22Rv1 (cell line): Measurements from ENCODE around the gene BTF3.

ENCODE experiments used
- H3K27ac ChIP-seq: fragments of 450-650 bp; 2 replicates; pipeline ENCODE4 v1.5.1; 2017
- ZFX ChIP-seq: fragments of 450-650 bp; IDR thresholded peaks from 2 replicates; pipeline ENCODE4 v1.6.1; 2017; ENCODE audit warnings: antibody characterized with exemption, borderline replicate concordance
- TF ChIP-seq, protein P1 (sequence below): fragments of 450-650 bp; IDR thresholded peaks from 2 replicates; pipeline ENCODE4 v1.5.1; 2017; ENCODE audit warnings: mild to moderate bottlenecking

The BTF3 gene

DNA sequence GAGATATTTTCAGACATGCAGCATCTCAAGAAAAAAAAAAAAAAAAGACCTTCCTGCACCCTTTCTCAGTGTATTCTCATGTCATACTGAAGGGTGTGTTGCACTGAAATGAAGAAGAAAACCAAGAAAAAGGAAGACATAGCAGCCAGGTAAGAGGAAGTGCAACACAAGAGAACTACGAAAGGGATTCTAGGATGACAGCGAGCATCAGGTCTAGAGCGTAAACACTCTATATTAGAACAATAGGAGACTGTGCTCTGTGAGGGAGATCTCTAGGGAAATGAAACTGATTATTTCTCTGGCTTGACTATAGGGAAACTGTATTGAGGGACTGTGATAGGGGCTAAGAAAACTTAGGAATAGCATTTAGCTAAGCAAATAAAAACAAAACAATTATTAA is 30.0 kb downstream of the BTF3 start:
- TF ChIP-seq, protein P1, sequence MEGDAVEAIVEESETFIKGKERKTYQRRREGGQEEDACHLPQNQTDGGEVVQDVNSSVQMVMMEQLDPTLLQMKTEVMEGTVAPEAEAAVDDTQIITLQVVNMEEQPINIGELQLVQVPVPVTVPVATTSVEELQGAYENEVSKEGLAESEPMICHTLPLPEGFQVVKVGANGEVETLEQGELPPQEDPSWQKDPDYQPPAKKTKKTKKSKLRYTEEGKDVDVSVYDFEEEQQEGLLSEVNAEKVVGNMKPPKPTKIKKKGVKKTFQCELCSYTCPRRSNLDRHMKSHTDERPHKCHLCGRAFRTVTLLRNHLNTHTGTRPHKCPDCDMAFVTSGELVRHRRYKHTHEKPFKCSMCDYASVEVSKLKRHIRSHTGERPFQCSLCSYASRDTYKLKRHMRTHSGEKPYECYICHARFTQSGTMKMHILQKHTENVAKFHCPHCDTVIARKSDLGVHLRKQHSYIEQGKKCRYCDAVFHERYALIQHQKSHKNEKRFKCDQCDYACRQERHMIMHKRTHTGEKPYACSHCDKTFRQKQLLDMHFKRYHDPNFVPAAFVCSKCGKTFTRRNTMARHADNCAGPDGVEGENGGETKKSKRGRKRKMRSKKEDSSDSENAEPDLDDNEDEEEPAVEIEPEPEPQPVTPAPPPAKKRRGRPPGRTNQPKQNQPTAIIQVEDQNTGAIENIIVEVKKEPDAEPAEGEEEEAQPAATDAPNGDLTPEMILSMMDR, result no peak
- TF ChIP-seq ZFX, result no peak
- H3K27ac ChIP-seq, result no peak overlapping the region

DNA sequence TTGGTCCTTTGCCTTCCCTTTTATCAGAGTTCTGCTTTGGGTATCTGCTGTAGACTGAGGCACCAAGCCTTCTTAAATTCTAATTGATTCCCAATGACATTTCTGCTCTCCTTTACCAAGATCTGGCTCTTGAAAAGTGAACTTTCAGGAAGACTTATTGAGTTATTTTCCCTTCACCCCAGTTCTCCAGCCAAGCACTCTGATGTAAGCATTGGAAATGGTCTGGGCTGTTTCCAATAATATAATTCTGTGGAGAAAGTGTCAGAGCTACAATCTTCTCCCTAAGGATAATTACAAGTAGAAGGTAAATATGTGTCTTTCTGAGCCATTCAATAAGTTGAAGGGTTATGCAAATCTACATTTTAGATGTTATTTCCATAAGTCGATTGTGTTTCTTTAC is 30.8 kb downstream of the BTF3 start:
- TF ChIP-seq ZFX, result no peak
- TF ChIP-seq, protein P1, result no peak
- no peak overlapping the region for H3K27ac ChIP-seq

DNA sequence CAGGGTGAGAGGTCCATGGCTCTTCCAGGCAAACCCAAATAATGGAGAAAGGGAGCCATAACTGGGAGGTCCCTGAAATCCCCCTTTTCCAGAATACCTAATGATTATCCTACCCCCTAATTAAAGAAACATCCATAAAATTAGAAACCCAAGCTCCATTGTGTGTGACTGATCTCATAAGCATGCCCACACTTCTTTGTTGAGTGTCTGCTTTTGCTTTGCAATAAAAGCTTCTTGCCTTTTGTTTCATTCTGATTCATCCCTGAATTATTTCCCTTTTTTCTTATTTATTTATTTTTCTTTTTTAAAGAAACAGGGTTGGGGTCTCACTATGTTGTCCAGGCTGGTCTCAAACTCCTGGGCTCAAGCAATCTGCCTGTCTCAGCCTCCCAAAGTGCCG is 33.1 kb downstream of the BTF3 start:
- TF ChIP-seq, protein P1, result no peak
- no peak for TF ChIP-seq ZFX
- H3K27ac ChIP-seq, result no peak overlapping the region

DNA sequence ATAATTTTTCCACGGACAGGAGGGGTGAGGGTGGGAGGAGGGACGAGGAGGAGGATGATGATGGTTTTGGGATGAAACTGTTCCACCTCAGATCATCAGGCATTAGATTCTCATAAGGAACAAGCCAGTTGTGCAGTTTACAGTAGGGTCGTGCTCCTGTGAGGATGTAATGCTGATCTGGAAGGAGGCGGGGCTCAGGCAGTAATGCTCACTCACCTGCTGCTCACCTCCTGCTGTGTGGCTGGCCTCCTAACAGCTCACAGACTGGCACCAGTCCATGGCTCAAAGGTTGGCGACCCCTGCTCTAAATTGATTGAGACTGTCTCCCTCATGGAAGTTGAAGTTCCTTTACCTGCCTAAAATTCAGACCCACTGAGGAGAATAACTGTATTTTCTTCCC is 34.0 kb downstream of the BTF3 start:
- TF ChIP-seq ZFX, result no peak
- TF ChIP-seq, protein P1, result no peak
- no peak overlapping the region for H3K27ac ChIP-seq

DNA sequence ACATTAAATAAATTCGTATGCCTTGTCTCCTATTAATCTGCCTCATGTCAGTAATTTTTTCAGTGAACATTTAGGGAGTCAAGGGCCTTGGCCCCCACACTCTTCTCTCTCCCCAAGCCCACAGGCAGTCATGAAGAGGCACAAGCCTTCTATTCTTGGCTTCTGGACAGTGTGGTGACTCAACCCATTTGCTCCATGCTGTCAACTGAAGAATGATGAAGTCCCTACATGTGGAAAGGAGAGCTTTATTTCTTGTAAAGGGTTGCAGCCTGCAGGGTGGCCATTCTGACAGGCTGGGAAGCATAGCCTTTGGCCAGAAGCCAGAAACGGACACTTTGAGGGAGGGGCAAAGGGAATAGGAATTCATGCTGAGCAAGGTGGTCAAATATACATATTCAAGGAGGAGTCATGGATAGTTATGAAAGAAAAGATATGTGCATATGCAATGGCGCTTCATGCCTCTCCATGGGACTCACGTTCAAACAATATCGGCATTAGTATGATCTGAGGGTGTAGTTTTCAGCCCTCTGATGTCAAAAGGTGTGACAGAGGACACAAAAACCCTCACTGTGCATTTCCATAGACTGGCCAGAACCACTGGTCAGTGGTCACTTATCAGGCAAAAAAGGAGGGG is 35.9 kb downstream of the BTF3 start:
- TF ChIP-seq, protein P1, result no peak
- TF ChIP-seq ZFX, result no peak
- H3K27ac ChIP-seq, result no peak overlapping the region

DNA sequence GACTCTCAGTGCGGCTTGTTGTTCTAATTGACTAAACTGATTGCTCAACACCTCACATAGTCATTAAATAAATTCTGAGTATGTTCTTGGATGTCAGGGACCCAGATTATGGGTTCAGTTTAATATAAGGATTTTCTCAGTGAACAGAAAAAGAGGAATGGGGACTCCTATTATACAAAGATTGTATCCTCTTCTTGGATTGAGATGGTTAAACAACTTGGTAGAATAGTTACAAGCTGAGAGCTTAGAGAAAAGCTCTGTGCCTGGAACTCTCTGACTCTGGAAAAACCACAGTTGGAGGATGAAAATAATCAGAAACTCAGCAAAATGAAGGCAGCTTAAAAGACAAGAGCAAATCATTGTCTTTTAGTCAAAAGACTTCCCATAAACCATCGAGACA is 36.7 kb downstream of the BTF3 start:
- TF ChIP-seq ZFX, result no peak
- TF ChIP-seq, protein P1, result no peak
- no peak overlapping the region for H3K27ac ChIP-seq

DNA sequence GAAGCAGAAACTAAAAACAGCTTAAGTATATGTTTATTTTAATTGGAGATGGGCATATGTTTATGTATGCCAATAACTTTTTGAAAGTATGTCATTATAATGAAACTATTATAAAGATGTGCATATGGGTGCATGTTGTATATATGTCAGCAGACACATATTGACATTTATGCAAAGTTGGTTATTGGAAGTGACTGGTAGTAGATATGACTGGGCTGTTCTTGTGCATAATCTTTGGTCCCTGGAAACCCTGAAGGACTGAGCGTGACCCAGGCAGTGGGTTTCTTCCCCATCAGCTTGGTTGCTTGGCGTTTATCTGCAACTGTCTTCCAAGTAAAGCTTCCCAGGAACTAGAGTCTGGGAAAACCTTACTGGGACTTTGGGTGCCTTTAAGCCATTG is 41.5 kb downstream of the BTF3 start:
- TF ChIP-seq, protein P1, result no peak
- no peak for TF ChIP-seq ZFX
- no peak overlapping the region for H3K27ac ChIP-seq
